Erythroblast (primary cell): ENCODE results near the gene TCAF1.

Source experiments
- GATA1 ChIP-seq: IDR thresholded peaks from 2 replicates; pipeline ENCODE4 v1.6.1; 2011; ENCODE audit warnings: low read depth, mild to moderate bottlenecking, control low read depth, low read length, moderate library complexity
- POLR2A ChIP-seq: IDR thresholded peaks from 2 replicates; pipeline ENCODE4 v1.6.1; 2011; ENCODE audit warnings: mild to moderate bottlenecking, low read length

- TF ChIP-seq POLR2A (no peak), GATA1 (no peak)
Measured at GRCh38 chr7:143882604-143883078, 19.3 kb downstream of the TCAF1 start.
